ENCODE results near the gene MUC5AC. TPM values are rescaled to one million over a fixed set of nuclear protein-coding genes. Genes with fewer than 3 reads are reported as not detected.

MUC5AC gene
- polyA plus RNA-seq, 1 donor (not counting 4 experiments of a cell fraction or from before 2014, with no cell fraction given), result not detected

Other genes with a start within 250 kb of the MUC5AC start
- 23.0 to 37.4 TPM (median 27.2 TPM) in 3 replicates for gene CHID1, start 247.1 kb upstream of the MUC5AC start, polyA plus RNA-seq
- gene AP2A2, start 232.1 kb upstream of the MUC5AC start, polyA plus RNA-seq, result 42.4 to 79.1 TPM (median 47.8 TPM) in 3 replicates
- not detected in 3 replicates for gene MUC6, start 121.2 kb upstream of the MUC5AC start, polyA plus RNA-seq
- not detected in 3 replicates for gene MUC2, start 83.1 kb upstream of the MUC5AC start, polyA plus RNA-seq
- gene MUC5B, start 65.1 kb downstream of the MUC5AC start, polyA plus RNA-seq, result not detected in 3 replicates
- gene TOLLIP, start 151.7 kb downstream of the MUC5AC start, polyA plus RNA-seq, result 40.2 to 89.3 TPM (median 73.8 TPM) in 3 replicates
- 0.09 to 0.85 TPM (median 0.20 TPM) in 3 replicates for gene BRSK2, start 232.0 kb downstream of the MUC5AC start, polyA plus RNA-seq